ENCODE data around the gene SLC13A2.

SLC13A2 gene

DNA sequence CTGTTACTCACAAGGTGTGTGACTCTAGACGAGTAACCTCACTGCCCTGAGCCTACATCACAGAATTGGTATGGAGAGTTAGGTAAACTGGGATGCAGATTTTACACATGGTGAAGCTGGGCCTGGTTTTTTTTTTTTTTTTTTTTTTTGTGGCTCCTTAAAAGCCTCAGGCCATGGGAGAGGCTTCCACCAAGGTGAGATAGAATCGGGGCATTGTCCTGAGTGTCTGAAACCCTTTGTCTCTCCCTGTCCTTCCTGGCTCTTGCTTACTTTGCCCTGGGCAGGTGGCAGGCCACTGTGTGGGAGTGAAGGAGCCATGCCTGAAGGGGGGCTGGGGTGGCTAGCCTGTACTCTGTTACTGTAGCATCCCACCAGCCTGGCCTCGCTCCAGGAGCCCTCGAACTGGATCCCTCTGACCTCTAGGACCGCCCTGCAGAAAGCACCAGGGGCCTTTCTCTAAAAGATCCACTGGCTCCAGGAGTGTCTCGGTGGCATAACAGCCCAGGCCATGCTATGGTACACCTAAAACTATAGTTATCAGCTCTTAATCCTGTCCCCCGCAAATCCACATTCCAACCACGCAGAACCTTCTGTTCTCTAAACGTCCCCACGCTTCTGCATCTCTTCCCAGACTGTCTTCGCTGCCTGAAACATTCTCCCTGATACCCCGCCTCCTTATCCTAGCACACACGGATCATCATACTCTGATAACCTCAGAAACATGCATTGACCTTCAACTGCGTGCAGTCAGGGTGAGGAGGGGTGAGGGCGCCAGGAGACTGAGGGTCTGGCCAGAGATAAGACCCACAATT lies 1.7 kb upstream of the SLC13A2 start:
- DNase-seq (ENCODE audit: low spot score): no peak

DNA sequence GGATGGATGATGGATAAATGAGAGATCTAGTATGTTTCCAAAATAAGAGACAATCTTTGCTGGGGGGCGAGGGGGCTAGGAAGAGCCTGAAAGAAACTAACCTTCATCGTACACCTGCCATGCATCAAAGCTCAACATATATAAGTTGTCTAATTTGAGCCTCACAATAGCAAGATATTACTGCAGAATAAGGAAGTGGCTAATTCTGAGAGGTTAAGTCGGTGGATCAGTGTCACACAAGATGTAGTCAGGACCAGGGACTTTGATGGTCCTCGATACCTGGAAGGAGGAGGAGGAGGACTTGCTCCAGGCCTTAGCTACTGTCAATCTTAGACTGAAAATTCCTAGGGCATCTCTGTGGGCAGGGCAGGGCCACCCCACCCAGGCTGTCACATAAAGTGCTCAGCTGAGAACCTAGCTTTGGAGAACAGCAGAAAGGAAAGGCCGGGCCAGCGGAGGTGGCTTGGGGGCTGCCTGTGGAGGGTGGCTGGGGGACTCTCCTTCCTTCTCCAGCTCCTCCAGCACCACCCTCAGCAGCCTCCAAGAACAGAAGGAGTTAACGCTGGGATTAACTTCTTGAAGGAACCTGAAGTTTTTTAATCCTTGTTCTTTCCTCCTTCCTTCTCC lies 460 bp upstream of the SLC13A2 start:
- no peak for DNase-seq (ENCODE audit: low spot score)

DNA sequence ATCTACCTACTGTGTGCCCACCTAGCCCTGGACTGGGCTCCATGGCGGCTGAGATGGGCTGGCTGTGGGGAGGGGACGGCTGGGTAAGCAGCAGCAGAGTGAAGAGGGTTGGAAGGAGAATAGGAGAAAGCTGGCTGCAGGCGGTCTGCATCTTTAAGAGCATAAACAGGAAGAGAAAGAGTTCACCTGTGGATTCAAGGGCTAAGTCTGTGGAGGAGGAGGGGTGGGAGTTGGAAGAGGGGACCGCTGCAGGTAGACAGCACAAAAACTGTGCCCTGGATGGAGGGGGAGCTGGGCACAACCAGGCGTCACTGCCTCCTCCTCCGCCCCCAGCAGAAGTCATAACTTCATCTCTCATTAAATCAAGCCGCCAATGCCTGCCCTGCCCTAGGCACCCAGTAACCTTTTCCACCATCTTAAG lies 677 bp downstream of the SLC13A2 start:
- DNase-seq (ENCODE audit: low spot score): no peak

DNA sequence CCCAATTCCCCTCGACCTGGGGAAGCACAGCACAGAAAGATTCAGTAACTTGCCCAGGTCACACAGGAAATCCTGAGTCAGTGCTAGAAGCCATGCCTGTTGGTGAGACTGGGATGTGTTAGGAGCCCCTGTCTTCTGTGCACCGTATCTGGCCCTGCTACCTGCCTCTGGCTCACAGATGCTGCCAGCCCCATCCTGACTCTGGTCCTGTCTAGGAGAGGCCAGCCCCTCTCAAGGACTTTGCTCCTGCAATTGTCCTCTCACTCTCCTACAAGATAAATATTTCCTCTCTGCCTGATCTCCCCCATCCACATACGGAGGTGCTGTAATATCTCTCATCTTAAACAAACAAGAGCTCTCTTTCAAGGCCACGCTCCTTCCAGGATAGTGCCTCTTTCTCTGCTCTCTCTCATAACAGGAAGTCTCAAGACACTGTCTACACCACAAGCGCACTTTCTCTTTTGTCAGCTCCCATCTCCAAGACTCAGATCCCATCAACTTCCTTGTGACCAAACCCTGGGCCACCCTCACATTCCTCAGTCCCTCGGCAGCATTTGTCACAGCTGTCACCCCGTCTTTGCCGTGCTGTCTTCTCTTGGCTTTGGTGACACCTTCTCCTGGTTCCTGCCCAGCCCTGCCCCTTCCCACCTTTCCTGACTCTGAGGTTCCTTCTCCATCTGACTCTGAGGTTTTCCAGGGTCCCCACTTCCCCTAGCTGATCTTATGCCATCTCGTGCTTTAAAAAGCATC lies 1.9 kb downstream of the SLC13A2 start:
- no peak for DNase-seq (ENCODE audit: low spot score)

DNA sequence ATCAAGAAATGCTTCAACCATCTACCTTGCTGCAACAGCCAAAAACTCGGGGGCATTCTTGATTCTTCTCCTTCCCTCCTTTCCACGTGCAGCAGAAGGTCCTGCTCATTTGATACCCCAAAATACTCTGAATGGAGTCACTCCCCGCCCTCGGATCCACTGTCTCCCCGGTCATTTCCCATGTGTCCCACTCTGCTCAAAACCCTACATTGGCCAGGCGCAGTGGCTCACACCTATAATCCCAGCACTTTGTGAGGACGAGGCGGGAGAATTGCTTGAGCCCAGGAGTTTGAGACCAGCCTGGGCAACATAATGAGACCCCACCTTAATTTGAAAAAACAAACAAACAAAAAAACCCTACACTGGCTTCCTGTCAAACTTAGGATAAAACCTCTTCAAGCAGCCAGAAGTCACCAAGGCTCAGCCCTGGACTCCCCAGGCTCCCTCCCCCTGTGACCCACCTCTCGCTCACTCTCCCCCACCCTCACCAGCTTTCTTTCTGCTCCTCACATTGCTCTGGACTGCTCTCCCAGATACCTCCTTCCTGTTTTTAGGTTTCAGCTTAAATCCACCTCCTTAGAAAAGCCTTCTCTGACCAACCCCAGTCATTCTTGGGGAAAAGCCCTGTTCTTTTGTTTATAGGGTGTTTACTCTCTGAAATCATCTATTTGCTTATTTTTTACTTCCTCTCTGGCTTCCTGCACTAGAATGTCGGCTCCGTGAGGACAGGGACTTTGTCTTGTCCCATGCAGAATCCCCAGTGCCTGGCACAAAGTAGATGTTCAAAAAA lies 2.8 kb downstream of the SLC13A2 start:
- DNase-seq (ENCODE audit: low spot score): no peak

DNA sequence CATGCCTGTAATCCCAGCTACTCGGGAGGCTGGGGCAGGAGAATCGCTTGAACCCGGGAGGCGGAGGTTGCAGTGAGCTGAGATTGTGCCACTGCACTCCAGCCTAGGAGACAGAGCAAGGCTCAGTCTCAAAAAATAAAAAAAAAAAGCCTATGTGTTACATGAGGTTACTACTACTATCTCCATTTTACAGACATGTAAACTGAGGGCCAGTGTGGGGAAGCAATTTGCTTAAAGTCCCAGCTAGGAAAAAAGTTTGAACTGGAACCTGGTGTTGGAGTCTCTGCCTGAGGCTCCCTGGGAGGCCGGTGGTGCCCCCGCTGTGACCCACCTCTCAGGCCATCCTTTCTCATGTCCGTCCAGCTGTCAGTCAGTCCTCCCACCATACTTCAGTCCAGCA lies 4.5 kb downstream of the SLC13A2 start:
- DNase-seq (ENCODE audit: low spot score): no peak

DNA sequence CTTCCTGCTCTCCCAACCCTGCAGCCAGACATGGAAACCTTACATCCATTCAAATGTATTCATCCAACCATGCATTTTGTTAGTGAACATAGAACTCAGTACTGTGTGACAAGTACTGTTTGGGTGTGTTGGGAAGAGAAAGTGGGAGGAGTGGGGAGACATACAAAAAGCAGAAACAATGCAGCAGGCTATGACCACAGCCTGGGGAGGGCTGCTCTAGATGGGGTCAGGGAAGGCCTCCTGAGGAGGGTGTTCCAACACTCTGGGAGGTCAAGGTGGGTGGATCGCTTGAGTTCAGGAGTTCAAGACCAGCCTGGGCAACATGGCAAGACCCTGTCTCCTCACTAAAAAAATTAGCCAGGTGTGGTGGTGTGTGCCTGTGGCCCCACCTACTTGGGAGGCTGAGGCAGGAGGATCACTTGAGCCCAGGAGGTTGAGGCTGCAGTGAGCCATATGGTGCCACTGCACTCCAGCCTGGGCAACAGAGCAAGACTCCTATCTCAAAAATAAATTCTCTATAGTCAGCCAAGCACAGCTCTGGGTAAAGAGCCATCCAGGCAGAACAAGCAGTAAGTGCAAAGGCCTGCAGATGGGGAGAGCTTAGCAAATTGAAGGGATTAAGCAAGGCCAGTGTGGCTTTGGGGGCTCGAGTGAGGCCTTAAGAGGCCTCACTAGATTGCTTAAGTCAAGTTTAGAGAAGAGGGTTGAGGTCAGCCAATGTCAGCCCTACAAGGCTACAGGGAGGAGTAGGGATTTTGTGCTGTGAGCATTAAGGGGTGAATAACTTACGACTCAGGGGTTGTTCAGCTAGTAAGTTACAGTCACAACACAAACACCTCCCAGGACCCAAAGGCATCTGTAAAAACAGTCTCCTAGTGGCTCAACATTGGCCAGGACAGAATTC lies 5.5 kb downstream of the SLC13A2 start:
- no peak for DNase-seq (ENCODE audit: low spot score)

DNA sequence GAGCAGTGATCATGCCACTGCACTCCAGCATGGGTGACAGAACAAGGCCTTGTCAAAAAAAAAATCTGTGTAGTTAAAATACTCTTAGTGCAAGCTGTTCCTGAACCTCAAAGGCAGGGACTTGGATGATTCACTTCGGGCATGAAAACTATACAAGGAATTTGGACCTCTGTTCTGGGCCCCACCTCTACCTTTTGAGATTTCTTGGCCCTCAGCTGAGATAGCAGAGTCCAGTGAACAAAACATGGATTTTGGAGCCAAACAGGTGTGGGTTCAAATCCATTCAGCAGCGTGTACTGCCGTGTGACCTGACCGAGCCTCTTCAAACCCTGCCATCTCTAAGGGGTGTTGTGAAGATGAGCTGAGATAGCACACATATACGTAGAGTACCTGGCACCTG lies 6.8 kb downstream of the SLC13A2 start:
- no peak for DNase-seq (ENCODE audit: low spot score)

DNA sequence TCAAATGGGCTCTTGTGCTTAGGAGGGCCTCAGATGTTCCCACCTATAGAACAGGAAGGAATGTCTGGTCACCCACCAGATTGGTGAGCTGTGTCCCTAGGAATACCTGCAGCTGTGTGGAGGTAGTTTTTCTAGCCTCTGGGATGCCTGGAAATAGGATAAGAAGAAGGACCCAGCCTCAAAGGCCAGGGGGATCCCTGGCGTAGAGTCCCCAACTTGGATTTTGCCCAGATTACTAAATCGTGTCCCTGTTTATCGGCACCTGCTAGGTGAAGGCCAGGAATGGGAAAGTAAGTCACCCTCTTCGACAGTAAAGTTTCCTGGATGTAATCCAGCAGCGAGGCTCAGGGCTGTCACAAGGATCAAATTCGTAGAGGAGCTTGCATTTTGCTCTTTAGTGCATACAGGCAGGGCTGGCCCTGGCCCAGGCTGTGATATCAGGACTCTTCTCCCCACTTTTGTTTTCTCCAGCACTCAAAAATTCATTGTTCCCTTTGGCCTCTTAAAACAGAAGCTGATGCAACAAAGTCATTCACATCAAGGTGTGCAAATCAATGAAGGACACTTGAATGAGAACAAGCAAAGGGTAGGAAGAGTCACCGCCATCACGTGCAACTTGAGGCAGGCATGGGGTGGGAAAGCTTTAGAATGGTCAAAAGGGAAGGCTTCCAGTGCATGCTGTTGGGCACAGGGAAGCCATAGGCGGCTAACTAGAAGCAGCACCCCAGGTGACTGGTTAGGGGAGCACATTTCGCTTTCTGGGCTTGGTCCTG lies 7.5 kb downstream of the SLC13A2 start:
- DNase-seq (ENCODE audit: low spot score): no peak

DNA sequence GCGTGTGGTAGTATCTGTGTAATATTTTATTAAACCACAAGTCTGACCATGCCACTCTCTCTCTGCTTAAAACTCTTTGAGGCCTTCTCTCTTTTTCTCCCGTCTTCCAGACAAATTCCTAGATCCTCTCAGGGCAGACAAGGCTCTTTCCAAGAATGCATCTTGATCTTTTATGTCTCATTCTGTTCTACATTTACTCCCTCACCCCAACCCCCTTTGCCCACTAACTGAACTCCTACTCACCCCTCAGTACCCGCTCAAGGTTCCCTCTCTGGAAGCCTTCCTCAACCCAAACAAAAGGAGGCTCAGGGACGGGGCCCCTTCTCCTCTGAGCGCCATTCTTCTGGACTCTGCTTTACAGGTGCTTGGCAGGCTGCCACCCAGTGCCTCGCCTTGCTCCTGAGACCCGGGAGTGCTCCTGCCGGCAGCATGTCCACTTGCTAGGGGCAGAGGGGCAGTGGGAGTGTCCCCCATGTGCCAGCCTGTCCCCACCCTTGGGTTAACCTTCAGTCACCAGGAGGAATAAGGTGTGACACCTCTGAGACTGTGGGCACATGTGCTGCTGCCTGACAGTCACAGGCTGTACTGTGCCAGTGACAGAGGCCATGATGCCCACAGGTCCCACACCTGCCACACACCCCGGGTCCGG lies 9.2 kb downstream of the SLC13A2 start:
- DNase-seq (ENCODE audit: low spot score): no peak

DNA sequence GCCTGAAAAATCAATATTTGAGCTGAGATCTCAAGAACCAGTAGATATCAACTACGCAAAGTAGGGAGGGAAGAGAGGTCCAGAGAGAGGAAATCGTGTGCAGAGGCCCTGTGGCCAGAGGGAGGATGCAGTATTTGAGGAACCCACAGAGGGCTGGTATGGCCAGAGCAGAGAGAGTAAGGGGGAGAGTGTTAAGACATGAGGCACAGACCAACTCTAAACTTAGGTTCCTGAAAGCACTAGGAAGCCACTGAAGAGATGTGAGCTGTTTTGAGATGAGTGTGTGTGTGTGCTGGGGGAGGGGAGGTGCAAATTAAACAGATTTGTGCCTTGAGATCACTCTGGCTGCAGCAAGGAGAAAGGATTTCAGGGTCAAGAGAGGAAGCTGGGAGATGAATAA lies 10.9 kb downstream of the SLC13A2 start:
- DNase-seq (ENCODE audit: low spot score): no peak

DNA sequence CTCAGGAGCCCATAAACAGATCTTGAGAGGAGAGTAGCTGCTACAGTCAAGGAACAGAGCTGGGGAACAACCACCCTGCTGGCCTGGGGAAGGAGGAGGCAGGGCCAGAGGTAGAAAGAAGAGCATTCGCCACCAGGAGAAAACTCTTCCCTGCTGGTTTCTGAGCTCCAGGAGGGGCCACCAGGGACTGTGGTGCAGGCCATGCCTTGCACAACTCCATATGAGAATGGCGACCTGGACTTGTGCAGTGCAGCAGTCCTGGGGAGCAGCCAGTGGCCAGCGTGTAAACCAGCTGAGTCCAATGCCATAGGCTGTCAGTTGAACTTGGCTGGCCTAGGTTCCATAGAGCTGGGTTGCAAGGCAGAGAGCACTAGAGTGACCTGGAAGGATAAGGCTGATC lies 11.6 kb downstream of the SLC13A2 start:
- DNase-seq (ENCODE audit: low spot score): no peak

DNA sequence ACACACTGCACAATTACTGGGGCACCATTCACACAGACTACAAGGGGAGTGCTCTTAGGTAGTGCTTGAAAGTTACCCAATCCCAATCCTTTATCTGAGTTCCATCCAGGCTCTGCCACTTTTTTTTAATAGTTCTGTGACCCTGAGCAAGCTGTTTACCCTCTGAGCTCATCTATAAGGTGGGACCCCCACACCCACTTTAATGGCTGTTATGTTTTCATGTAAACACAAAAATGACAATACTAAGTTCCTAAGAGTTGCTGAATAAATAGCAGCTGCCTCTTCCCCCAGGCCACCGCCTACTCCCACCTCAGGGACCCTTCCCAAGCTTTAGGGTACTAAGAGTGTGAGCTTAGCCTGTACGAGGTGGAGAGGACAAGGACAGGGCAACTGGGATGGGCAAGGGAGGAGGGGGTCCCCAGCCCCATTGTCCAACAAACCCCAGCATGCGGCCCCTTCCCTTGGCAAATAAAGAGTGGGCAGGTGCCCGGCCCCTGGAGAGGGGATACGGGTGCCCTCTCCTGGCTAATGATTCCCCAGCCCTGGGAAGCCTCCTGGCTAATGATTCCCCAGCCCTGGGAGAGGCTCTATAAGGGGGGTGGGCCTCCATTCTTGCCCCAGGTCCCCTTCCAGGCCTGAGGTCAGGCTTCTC lies 14.6 kb downstream of the SLC13A2 start:
- DNase-seq (ENCODE audit: low spot score): no peak

DNA sequence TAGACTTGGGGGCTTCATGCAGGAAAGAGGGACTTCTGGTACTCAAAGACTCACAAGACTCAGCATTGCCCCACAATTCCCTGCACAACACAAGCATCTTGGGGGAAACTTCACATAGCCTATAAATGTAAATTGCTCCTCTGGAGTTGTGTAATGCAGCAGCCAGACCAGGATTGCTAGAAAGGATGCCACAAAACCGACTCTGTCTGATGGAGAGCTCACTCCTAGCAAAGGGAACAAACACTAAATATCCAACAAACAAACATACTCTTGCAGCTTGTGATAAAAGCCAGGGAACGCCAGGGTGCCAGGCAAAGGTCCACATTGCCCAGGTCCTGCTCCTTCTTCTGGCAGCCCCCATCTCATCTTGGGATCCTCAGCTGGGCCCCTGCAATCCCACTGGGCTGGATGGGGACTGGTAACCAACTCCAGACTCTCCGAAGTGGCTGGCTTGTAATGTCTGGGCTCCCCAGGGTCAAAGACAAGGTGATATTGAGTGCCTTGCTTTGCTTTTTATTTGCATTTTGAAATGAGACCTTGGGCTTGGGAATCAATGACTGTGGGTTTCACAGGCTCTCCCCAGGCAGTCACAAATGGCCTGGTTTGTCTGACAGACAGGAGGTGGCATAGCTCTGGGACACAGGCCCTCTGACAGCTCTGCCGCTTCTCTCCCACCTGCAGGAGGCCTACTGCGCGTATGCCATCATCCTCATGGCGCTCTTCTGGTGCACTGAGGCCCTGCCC lies 15.3 kb downstream of the SLC13A2 start:
- DNase-seq (ENCODE audit: low spot score): no peak

DNA sequence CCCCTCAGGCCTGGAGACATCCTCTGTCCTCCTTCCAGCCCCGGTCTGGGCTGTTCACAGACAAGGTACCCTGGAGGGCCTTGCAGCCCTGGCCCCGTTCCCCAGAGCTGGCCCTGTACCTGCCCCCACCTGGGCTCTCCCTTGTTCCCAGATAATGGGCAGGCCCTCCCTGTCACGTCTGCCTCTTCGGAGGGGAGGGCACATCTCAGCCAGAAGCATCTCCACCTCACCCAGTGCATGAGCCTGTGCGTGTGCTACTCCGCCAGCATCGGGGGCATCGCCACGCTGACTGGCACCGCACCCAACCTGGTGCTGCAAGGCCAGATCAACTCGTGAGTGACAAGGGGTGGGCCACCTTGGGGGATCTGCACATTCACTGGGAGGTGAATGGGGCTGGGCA lies 17.8 kb downstream of the SLC13A2 start:
- no peak for DNase-seq (ENCODE audit: low spot score)

DNA sequence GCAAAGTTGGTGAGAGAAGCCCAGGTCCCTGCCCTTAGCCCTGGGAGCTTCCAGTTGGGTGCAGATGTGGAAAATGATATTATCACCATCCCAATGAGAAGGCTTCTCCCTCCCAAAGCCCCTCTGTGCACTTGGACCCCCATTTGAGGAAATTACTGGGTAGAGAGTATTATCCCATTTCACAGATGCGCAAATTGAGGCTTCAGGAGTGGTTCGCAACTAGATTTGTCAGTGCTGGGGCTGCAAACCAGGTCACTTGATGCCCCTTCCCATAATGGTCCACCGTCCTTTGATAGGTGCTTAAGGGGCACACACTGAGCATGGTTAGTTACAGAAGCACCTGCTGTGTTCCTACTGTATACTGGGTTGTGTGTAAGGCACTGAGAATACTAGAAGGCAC lies 18.4 kb downstream of the SLC13A2 start:
- no peak for DNase-seq (ENCODE audit: low spot score)

DNA sequence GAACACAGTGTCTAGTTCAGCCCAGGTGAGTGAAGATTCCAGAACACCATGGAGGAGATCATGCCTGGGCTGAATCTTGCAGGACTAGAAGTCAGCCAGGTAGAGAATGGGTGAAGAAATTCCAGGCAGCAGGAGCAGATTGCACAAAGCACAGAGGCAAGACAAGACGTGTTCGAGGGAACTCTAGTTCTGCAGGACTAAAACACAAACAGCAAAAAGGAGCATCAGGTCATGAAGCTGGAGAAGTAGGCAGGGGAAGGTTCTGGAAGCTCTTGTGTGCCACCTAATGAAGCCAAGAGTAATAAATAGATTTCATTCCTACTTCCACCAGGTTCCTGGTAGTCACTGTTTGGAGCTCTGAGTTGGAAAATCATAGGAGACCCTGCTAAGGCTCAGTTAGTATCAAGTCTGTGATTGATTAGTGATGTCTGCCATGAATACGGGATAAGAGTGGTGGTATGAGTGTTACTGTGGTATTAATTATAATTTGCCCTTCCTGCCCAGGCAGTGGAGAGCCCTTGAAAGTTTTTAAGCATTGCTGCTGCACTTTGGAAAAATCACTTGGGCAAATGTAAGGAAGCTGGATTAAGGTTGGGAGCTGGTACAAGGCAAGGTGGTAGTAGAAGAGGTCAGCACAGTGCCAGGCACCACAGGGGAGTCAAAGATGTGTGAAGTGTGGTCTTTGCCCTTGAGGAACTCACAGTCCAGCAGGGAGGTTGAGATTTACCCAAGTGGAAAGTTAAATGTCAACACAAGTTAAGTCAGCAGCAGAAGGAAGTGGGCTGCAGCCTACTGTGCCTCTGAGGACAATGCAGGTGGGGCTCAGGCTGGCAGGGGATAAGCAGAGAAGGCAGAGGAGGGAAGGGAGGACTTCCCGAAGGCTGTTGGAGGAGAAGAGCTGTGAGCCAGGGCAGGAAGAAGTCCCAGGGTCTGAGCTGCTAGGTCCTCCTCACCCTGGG lies 19.2 kb downstream of the SLC13A2 start:
- DNase-seq (ENCODE audit: low spot score): no peak

DNA sequence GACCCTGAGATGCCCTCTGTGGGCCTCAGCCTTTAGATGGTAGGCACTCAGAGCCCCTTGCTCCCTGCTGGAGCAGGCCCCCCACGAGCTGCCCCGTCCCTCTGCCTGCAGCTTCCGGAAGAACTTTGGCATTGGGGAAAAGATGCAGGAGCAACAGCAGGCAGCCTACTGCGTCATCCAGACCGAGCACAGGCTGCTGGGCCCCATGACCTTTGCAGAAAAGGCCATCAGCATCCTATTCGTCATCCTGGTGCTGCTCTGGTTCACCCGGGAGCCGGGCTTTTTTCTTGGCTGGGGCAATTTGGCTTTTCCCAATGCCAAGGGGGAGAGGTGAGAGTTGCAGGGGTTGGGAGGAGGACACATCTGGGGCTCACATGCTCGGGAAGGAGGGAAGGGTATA lies 20.0 kb downstream of the SLC13A2 start:
- no peak for DNase-seq (ENCODE audit: low spot score)
